Chondrocyte (in vitro differentiated cells): Measurements from ENCODE around the gene LRCH3. TPM values are rescaled to one million over a fixed set of nuclear protein-coding genes. Genes with fewer than 3 reads are reported as not detected.
"Not testable (repeated sequence)": the region's sequence is repeated elsewhere in the genome, so short reads cannot be mapped to it uniquely, and the experiment has no call there.

Experiments used
- DNase-seq: peaks from one replicate; pipeline ENCODE4 v3.0.0; 2021; ENCODE audit warnings: mixed read lengths, low spot score
- H3K27ac Mint-ChIP-seq: one replicate; pipeline ENCODE4 v1.8.0; 2021; ENCODE audit warnings: mild to moderate bottlenecking, moderate library complexity, mixed read lengths; ENCODE audit not compliant: unreplicated experiment
- H3K27me3 Mint-ChIP-seq: 2 replicates; pipeline ENCODE4 v1.8.0; 2021; ENCODE audit warnings: low read depth, mixed read lengths
- H3K36me3 Mint-ChIP-seq: 2 replicates; pipeline ENCODE4 v1.8.0; 2021; ENCODE audit warnings: low read depth, mixed read lengths
- H3K4me1 Mint-ChIP-seq: 2 replicates; pipeline ENCODE4 v1.8.0; 2021; ENCODE audit warnings: low read depth, mild to moderate bottlenecking, mixed read lengths
- H3K4me3 Mint-ChIP-seq: one replicate; pipeline ENCODE4 v1.8.0; 2021; ENCODE audit warnings: mild to moderate bottlenecking, moderate library complexity, mixed read lengths; ENCODE audit not compliant: unreplicated experiment
- H3K9me3 Mint-ChIP-seq: 2 replicates; pipeline ENCODE4 v1.8.0; 2021; ENCODE audit warnings: low read depth, mixed read lengths
- CTCF ChIP-seq: fragments of 200-600 bp; sonication (generic); IDR thresholded peaks from 2 replicates; pipeline ENCODE4 v1.5.0; 2021; ENCODE audit warnings: antibody characterized with exemption, mild to moderate bottlenecking, moderate library complexity
- total RNA-seq: library from RNA; stranded (reverse); gene quantifications from 3 replicates; pipeline ENCODE4 v1.2.1, GENCODE V29; 2021

LRCH3 gene
- total RNA-seq, 1 donor from 2014 or later: 49.8 TPM

GRCh38 chr3:197906023-197906849, 115.2 kb downstream of the LRCH3 start:
- H3K27me3 Mint-ChIP-seq: no peaks in the 10 kb centered on the region
- H3K4me3 Mint-ChIP-seq: peak overlapping the region; percentile 29
- H3K27ac Mint-ChIP-seq: peak overlapping the region; percentile 58
- H3K4me1 Mint-ChIP-seq: peaks cover 6% of the 10 kb centered on the region
- no peaks in the 10 kb centered on the region for H3K36me3 Mint-ChIP-seq
- TF ChIP-seq CTCF: peak; percentile 98
- H3K9me3 Mint-ChIP-seq: peaks cover 10% of the 10 kb centered on the region
- no peak for DNase-seq

DNA sequence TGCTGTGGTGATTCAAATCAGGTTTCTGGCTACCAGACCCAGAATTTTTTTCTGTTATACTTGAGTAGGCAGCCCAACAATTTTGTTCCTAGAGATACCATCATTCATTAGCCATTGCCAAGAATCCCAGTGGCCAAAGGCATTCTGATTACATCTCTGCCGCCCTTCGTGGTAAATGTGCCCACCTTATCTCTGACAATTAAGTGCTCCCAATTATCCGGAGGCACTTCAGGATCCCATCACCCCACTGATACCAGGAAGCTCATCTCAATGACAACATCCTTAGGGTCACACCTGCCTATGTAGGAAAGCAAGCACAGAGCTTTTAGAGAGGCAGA, 115.8 kb downstream of the LRCH3 start:
- Mint-ChIP-seq H3K4me1 (peaks cover 6% of the 10 kb centered on the region), H3K27me3 (no peaks in the 10 kb centered on the region), H3K27ac (no peak overlapping the region), H3K36me3 (no peaks in the 10 kb centered on the region), H3K4me3 (no peak overlapping the region), H3K9me3 (peaks cover 10% of the 10 kb centered on the region)
- DNase-seq: no peak
- TF ChIP-seq CTCF: no peak

GRCh38 chr3:197907196-197907595, 116.1 kb downstream of the LRCH3 start:
- Mint-ChIP-seq H3K9me3 (peaks cover 8% of the 10 kb centered on the region), H3K27me3 (no peaks in the 10 kb centered on the region)
- no peak for DNase-seq

DNA sequence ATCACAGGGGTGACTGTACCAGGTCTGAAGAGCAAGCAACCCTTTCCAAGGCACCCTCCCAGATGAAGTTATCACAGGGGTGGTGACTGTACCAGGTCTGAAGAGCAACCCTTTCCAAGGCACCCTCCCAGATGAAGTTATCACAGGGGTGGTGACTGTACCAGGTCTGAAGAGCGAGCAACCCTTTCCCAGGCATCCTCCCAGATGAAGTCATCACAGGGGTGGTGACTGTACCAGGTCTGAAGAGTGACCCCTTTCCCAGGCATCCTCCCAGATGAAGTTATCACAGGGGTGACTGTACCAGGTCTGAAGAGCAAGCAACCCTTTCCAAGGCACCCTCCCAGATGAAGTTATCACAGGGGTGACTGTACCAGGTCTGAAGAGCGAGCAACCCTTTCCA, 117.5 kb downstream of the LRCH3 start:
- H3K27me3 Mint-ChIP-seq, DNase-seq, H3K36me3 Mint-ChIP-seq, H3K27ac Mint-ChIP-seq, H3K9me3 Mint-ChIP-seq, H3K4me3 Mint-ChIP-seq: not testable (repeated sequence)
- H3K4me1 Mint-ChIP-seq: peaks cover 12% of the 10 kb centered on the region

More at GRCh38 chr3:197907196-197907595, 116.1 kb downstream of the LRCH3 start:
- Mint-ChIP-seq H3K27ac (no peak overlapping the region), H3K36me3 (no peaks in the 10 kb centered on the region), H3K4me1 (peaks cover 6% of the 10 kb centered on the region), H3K4me3 (no peak overlapping the region)
- no peak for TF ChIP-seq CTCF

GRCh38 chr3:197908957-197909701, 118.1 kb downstream of the LRCH3 start:
- H3K4me1 Mint-ChIP-seq: peaks cover 12% of the 10 kb centered on the region
- no peak overlapping the region for H3K4me3 Mint-ChIP-seq
- TF ChIP-seq CTCF: no peak
- no peak for DNase-seq
- no peak overlapping the region for H3K27ac Mint-ChIP-seq
- no peaks in the 10 kb centered on the region for H3K27me3 Mint-ChIP-seq
- no peaks in the 10 kb centered on the region for H3K9me3 Mint-ChIP-seq
- H3K36me3 Mint-ChIP-seq: no peaks in the 10 kb centered on the region
